GM19468 (cell line): ENCODE data around the gene DEFB114.

Experiments used
- ATAC-seq: cut with Tn5 transposase; IDR thresholded peaks from one replicate; pipeline ENCODE4 v1.9.1; 2021; ENCODE audit warnings: mild to moderate bottlenecking, moderate library complexity, moderate number of reproducible peaks; ENCODE audit not compliant: unreplicated experiment; ENCODE audit errors: extremely low read depth

Gene DEFB114

DNA sequence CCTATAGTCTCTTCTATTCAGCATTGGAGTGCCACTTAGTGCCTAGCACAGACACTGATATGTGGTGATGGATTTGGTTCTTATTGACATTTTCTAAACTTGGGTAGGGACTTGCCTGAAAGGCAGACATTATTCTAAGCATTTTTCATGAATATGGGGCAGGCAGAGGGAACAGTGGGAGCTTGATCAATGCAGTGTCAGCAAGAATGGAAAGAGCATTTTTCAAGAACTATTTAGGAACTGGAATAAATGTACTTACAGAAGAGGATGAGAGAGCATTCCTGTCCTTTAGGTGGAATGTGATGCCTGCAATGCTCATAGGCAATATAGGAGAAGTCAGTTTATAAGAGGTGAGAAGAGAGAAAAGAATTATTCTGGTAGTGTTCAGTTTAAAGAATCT lies 26.2 kb downstream of the DEFB114 start:
- ATAC-seq: no peak

- no peak for ATAC-seq
These were observed 26.9 kb downstream of the DEFB114 start for GRCh38 chr6:49937017-49937416.

DNA sequence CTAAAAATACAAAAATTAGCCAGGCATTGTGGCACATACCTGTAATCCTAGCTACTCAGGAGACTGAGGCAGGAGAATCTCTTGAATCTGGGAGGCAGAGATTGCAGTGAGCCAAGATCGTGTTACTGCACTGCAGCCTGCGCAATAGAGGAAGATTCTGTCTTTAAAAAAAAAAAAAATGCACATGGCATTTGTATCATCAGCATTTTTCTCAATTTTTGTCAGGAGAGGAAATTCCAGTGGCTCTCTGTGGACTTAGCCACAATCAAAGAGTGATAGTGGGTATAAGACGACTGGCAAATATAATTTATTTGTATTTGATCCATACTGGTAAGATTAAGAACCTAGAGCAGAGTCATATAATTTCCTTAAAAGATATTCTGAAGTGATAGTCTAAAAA lies 28.6 kb downstream of the DEFB114 start:
- no peak for ATAC-seq

DNA sequence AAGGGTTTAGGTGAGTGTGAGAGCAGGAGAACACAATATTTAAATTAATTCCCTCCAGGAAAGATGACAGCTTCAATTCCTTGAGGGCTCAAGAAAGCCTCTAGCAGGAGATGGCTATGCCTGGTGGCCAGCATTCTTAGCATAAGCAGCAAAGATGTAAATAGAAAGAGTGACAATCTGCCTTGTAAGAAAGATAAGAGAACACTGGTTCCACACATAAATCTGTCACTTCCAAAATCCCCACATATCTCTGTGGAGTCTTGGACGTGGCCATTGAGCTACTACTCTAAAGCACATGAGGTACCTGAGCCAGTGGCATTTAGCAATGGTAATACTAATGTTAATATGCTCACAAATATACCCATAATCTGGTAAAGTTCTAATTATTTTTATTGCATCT lies 29.2 kb downstream of the DEFB114 start:
- no peak for ATAC-seq

- no peak for ATAC-seq
These were observed 30.4 kb downstream of the DEFB114 start for GRCh38 chr6:49933526-49933925.

DNA sequence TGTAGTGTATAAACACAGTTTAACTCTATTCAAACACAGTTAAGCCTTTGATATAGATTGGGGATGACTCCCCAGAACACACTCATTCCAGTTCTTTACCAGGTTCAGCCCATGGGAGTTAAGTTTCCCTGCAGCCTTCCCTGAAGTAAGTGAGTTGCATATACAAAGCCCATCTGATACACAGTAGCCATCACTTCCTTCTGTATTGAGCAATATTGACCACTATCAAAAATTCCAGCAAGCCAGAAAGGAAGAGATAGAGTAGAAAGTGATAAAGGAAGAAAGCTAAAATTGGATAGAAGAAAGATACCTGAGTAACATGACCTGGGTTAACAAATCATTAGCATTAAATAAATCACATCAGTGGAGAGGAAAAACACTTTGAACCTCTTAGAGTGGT lies 34.6 kb downstream of the DEFB114 start:
- no peak for ATAC-seq

DNA sequence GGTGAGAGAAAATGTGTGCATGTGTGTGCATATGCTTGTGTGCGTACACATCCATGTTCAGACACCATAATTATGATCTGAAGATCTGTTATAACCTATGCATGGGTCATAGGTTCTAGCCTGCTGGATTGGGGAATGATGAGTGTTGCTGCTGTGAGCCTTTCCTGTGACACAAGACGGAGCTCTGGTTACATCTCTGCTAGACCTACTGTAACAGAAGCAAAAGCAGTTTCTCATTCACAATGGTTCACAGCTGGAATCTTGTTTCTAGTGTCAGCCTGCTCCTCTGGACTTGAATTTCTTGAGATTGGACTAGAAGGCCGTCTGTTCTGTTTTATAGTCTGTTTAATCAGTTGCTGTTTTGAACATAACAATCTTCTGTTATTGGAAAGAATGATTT lies 40.1 kb downstream of the DEFB114 start:
- ATAC-seq: no peak

GRCh38 chr6:49919935-49920644 lies 43.9 kb downstream of the DEFB114 start:
- ATAC-seq: no peak

DNA sequence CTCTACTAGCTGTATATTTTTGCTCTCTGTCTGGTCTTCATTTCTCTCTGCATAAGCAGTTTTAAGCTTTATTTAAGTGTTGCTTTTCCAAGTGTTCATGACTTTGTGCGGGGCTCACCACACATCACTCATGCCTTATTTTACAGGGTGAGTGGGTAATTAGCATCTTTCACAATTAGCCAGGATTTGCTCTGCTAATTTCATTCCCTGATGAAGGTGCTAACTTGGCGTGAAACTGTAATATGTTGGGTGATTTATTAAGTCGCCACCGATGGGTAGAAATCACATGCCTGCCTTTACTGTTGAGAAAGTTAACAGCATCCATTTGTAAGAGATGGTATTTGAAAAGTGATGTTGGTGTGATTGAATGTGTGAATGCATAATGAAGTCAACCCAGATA lies 44.7 kb downstream of the DEFB114 start:
- ATAC-seq: no peak

DNA sequence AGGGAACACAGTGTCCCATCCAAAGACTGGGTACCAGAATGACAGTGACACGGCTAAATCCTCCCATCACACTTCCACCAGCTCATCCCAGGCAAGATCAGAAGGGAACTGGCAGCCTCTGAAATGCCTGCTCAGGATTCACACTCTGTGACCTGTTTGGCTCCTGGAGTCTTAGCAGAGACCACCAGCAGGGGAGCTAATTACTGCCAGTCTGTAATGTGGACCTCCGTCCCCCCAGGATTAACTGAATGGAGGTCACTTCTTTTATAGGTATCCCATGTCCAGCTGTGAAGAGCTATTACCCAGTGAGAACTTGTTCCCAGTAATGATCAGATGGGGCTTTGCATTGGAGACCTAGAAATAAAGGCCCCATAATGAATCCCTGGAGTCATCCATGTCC lies 45.2 kb downstream of the DEFB114 start:
- no peak for ATAC-seq

GRCh38 chr6:49915035-49915434 lies 48.9 kb downstream of the DEFB114 start:
- ATAC-seq: no peak

DNA sequence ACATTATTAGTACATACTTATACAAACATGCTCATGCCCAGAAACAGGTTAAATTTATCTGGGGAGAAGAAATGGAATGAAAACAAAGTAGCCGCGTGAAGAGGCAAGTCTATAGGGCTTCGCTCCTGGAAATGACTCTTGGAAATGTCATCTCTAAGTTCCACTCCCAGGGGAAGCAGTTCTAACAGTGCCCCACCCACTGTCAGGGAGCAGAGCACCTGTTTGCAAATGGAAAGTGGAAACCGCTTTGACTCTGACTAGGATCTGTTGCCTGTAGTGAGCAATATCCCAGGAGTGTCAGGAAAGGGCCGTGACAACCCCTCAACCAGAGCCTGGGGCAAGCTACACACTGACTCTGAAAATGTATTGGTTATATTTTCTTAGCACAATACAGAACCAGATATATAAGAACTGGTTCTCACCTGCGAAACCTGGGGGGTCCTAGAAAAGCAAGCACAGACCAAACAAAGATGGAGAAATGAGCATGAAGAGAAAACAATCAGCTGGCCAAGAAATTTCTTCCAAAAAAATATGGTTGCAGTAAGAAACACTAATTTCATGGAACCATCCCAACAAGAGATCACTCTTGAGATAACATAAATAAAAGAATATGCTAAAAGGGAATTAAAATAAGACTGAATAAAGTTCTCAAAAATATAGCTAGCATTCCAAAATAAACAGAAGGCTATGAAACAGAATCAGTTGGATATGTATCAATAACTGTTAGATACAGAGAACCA lies 50.2 kb downstream of the DEFB114 start:
- no peak for ATAC-seq

DNA sequence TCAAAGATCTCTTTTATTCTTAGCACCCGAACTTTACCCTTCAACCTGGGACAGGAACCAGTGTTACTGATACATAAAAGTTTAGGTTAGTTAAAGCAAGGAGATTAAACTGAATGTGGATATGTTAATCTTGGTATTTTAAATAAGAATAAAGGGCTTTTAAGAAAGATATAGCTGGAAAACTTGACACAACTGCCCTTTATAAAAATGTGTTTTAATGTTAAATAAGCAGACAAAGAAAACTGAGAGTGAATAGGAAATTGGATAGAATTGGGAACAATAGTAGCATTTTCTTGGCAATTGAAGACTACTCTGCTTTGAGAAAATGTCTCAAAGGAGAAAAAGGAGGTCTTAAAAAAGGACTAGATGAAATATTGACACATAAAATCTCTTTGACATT lies 51.8 kb downstream of the DEFB114 start:
- ATAC-seq: no peak

DNA sequence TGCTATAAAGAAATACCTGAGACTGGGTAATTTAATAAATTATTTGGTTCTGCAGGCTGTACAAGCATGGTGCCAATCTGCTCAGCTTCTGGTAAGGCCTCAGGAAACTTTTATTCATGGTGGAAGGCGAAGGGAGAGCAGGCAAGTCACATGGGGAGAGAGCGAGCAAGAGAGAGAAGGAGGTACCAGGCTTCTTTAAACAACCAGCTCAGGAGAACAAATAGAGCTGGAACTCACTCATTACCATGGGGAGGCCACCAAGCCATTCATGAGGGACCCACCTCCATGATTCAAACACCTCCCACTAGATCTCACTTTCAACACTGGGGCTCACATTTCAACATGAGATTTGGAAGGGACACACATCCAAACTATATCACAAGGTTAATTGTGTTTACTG lies 52.7 kb downstream of the DEFB114 start:
- ATAC-seq: no peak
